GM19468 (cell line): ENCODE measurements around the gene CHST2.
A peak's percentile ranks its signal among the peaks of the same experiment; 100 is the strongest.
"Not testable (repeated sequence)": the region's sequence is repeated elsewhere in the genome, so short reads cannot be mapped to it uniquely, and the experiment has no call there.

Experiments
- ATAC-seq: cut with Tn5 transposase; IDR thresholded peaks from one replicate; pipeline ENCODE4 v1.9.1; 2021; ENCODE audit warnings: mild to moderate bottlenecking, moderate library complexity, moderate number of reproducible peaks; ENCODE audit not compliant: unreplicated experiment; ENCODE audit errors: extremely low read depth

CHST2 gene, protein sequence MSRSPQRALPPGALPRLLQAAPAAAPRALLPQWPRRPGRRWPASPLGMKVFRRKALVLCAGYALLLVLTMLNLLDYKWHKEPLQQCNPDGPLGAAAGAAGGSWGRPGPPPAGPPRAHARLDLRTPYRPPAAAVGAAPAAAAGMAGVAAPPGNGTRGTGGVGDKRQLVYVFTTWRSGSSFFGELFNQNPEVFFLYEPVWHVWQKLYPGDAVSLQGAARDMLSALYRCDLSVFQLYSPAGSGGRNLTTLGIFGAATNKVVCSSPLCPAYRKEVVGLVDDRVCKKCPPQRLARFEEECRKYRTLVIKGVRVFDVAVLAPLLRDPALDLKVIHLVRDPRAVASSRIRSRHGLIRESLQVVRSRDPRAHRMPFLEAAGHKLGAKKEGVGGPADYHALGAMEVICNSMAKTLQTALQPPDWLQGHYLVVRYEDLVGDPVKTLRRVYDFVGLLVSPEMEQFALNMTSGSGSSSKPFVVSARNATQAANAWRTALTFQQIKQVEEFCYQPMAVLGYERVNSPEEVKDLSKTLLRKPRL

DNA sequence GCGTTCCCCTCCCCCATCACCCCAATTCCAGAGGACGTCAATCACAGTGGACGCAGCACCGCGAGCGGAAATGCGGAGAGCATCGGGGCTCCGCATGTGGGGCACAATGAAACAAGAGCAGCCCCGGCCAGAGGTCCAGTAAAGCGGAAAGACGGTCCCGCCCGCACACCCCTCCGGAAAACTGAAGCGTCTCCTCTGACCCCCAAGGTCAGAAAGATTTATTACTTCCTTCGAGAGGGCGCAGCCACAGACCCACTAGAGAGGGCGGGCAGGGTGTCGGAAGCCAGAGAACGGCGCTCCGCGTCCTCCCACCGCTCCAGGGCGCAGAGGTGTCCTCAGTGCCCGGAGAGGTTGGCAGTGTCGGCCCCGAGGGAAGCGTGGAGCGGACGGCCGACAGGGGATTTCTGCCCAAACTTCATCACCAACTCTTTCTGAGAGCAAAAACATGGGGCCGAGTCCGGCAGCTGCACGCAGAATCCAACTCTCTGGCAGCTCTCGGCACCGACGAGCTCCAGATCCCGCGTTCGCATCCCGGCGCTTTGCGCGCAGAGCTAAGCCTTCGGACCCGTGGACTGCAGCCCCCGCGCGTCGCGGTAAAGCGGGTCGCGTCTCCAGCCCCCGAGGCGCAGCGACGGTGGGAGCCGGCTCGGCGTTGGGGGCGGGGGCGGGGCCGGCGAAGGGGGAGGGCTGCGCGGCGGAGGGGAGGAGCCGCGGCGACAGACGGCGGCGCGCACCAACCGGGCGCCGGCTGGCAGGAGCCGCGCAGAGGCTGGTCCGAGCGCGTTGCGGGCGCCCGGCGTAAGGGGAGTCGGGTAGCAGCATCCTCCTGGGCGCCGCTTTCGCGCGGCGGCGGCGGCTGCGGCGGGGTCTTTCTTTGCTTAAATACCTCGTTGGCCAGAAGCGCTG is at the start of gene CHST2:
Gene CHST2, plus strand, starts transcription at position 763 of the 906 bp plus-strand sequence. CDS start 1,046 bp downstream, outside the sequence.
- peak; percentile 74 for ATAC-seq

DNA sequence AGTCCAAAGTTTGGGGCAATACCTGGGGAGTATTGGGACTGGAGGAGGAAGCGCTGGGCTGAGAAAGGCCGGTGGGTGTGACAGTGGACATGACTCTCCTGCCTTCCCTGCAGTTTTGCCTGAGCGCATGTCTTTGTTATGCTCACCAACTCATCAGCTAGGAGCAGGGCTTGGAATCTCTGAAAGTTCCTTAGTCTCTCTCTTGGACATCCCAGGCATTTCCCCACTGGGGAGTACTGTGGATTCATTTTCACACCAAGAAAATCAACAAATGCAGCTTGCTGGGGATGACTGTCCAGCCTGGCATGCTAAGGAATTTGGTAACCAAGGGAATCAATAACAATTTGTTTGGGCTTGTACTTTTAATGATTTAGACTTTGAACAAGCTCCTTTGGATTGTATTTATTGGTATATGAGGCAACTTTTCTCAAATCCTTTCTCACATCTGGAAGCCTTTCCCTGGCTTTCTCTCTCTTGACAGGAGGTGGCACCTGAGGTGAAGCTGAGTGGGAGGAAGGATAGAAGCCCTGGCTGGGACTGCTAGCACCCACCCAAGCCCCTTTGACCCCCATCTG is 48.5 kb upstream of the CHST2 start:
- no peak for ATAC-seq

DNA sequence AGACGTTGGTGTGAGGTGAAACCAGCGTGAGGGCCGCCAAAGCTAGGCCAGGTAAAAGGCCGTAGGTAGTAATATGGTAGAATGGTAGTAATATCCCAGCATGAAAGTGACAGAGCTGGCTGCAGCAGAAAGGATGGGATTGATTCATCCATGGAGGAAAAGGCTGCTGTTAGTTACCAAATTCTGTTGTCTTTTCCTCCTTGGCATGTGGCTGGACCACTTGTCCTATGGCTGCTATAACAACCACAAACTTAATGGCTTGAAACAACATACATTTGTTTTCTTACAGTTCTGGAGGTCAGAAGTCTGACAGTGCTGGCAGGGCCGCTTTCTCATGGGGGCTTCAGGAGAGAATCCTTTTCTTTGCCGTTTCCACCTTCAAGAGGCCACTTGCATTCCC is 47.8 kb upstream of the CHST2 start:
- ATAC-seq = no peak

DNA sequence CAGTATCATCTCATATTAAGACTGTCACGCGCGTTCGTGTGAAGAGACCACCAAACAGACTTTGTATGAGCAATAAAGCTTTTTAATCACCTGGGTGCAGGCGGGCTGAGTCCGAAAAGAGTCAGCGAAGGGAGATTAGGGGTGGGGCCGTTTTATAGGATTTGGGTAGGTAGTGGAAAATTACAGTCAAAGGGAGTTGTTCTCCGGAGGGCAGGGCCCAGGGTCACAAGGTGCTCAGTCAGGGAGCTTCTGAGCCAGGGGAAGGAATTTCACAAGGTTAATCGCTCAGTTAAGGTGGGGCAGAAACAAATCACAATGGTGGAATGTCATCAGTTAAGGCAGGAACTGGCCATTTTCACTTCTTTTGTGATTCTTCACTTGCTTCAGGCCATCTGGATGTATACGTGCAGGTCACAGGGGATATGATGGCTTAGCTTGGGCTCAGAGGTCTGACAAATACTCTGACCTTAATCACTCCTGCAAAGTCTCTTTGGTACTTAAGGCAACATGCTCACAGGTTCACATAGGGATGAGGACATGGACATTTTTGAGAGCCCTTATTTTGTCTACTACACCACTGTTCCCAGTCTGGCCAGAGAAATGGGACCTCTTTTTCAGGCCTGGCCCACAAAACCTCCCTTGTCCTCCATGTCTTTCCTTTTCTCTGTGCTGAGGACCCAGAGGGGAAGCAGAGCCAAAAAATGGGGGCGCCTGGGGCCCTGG is 47.1 kb upstream of the CHST2 start:
- ATAC-seq = not testable (repeated sequence)

DNA sequence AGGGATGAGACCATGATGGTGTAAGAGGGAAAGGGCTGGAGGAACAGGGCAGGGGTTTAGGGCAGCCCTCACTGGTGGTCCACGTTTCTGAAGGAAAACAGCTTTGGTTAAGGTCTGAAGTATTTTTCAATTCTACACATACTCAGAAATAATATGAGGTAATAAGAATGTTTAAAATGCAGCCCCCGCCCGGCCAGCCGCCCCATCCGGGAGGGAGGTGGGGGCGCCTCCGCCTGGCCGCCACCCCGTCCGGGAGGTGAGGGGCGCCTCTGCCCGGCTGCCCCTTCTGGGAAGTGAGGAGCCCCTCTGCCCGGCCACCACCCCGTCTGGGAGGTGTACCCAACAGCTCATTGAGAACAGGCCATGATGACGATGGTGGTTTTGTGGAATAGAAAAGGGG is 46.0 kb upstream of the CHST2 start:
- not testable (repeated sequence) for ATAC-seq

DNA sequence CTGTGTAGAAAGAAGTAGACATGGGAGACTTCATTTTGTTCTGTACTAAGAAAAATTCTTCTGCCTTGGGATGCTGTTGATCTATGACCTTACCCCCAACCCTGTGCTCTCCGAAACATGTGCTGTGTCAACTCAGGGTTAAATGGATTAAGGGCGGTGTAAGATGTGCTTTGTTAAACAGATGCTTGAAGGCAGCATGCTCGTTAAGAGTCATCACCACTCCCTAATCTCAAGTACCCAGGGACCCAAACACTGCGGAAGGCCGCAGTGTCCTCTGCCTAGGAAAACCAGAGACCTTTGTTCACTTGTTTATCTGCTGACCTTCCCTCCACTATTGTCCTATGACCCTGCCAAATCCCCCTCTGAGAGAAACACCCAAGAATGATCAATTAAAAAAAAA is 45.6 kb upstream of the CHST2 start:
- ATAC-seq = not testable (repeated sequence)

DNA sequence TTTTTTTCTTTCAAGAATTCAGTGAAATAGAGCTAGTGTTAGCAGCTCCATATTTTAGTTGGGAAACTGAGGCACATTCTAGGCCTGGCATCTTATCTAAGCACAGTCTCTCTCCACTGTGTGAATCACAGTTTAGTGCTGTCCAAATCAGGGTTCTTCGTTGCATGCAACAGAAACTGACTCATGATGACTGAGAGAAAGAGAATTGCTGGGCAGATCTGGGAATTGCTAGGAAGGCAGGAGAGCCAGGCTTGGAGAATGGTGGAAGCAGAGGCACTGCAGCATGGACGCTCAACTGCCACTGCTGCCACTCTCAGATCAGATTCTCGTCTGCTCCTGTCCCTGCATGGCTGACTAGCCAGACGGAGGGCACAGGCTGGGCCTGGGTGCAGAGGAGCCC is 40.7 kb upstream of the CHST2 start:
- no peak for ATAC-seq

DNA sequence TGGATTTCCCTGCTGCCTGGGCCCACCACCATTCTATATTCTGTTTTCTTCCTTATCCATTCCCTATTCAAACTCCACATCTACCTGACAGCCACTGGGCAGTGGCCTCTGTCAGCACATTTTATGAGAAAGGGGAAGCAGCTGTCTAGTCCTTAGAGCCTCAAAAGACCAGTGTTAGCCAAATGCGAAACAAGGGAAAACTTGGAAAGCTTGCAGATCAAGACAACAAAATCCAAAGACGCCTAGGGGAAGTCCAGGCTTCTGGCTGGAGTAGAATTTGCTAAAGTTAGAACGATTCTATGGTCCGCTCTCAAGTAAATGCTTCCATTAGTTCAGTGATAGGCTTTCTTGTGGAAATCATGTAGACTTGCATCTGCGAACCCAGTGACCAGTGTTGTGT is 39.4 kb upstream of the CHST2 start:
- no peak for ATAC-seq

DNA sequence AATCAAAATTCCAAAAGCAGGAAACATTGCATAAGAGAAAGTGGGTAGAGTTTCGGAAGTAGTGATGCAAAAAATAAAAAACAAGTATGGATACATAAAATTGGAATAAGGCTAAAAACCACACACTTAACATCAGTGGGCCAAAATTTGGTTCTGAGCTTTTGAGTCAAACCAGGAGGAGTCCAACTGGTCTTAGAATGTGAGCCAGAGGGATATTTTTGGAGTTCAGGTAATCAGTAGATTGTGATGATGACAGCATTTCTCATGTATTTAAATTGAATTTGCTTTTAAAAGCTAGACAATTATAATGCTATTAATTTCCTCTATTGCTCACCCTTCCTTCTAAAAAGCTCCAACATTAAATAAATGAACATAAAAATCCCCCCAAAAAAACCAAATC is 38.2 kb upstream of the CHST2 start:
- ATAC-seq = no peak

DNA sequence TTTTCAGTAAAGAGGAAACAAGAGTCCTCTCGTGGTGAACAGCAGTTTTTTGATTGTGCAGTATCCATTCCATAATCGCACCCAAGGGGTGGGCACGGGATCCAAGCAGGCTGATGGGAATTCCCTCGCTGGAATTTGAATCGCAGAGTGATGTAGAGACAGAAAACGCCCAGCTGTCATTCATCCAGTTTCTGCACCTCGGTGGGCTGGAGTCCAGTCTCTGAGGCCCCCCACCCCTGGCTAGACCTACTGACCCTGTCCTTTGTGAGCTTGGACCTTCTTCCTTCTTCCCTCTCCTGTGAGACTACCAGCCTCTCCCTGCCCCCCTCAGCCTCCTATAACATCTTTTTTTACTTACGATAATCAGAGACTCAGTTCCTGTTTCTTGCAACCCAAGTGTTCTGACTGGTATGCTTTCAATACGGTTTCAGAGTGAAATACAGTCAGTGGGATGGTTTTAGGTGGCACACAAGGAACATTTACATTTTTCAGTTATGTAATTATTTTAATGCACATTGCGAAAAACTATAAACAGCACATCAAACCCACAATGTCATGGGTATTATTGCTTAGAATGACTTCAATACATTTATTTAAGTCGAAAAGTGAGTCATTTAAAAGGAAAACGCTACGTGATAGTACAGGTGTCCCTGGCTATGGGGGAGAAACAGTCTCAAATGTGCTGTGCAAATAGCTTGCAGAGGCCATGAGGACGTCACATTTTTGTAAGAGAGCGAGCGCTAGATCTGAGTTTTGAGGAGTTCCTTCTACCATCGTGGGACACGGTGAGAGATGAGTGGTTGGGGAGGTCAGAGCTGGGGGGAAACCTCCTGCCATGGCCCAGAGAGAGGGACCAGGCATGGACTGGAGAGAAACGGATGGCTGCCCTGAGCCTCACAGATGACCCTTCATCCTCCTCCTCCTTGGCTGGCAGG is 37.5 kb upstream of the CHST2 start:
- ATAC-seq = peak; percentile 71

DNA sequence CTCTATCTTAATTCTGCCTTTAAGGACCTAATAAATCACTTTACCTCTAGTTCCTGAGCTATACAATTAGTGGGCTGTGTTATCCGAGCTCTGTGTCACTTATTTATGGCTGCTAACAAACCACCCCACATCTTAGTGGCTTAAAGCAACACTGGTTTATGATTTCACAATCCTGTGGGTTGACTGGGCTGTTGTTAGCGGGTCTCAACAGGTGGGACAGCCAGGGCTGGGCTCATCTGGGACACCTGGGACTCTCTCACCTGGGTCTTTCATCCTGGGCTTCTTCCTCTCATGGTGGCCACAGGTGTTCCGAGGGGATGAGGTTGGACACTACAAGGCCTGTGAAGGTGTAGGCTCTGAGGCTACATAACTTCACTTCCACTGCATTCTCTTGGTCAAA is 35.8 kb upstream of the CHST2 start:
- ATAC-seq = no peak

DNA sequence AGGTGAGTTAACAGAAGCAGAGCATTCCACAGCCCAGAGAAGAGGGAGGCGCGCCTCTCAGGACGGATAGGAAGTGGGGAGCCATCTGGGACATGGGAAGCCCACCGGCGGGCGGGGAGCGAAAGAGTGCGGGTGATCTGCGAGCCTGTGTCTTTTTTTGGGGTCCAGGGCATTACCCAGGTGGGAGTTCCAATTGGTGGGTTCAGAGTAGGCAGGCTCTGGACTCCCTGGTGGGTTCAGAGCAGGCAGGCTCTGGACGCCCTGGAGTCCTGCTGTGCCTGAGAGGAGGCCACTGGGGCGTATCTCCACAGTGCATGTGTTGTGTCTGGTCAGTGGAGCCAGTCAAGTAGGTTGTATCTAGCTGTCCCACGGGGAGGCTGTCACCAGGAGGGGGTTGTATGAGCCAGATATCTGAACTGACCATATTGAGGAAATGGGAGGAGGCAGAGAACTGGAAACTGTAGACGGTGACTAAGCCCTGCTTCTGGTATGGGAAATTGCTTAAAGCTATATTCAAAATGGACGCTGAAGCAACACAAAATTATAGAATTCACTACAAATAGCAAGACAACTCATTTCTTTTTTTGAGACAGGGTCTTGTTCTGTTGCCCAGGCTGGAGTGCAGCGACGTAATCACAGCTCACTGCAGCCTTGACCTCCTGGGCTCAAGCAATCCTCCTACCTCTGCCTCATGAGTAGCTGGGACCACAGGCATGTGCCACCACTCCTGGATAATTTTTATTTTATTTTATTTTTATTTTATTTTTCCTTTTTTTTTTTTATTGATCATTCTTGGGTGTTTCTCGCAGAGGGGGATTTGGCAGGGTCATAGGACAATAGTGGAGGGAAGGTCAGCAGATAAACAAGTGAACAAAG is 34.5 kb upstream of the CHST2 start:
- ATAC-seq = peak; percentile 37

DNA sequence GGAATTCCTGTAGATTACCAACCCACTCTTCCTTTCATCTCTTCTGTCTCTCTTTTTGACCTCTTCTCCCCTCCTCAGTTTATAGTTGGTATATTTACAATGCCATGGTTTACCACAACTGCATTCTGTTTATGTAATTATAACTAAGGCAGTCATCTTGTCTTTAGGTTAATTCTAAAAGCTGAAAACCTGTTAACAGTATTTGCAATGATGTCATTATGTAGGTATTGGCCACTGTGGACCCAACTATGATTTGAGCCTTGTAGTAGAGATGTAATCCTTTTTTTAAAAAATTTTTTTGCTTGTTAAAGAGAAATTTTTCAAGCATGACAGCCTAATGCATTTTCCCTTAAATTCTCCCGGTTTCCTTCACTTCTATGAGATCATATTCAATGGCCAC is 30.7 kb upstream of the CHST2 start:
- no peak for ATAC-seq

DNA sequence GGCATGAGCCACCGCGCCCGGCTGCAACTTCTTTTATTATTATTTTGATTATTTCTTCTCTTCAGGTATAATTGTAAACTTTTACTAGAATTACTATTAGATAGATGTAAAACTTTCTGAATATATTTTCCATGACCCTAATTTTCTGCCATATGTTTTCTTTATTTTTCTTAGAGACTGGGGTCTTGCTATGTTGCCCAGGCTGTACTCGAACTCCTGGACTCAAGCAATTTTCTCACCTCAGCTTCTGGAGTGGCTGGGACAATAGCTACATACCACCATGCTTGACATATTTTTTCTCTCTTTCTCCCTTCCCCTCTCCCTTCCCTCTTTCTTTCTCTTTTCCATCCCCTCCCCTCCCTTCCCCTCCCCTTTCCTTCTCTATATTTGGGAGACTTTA is 29.6 kb upstream of the CHST2 start:
- ATAC-seq = no peak

DNA sequence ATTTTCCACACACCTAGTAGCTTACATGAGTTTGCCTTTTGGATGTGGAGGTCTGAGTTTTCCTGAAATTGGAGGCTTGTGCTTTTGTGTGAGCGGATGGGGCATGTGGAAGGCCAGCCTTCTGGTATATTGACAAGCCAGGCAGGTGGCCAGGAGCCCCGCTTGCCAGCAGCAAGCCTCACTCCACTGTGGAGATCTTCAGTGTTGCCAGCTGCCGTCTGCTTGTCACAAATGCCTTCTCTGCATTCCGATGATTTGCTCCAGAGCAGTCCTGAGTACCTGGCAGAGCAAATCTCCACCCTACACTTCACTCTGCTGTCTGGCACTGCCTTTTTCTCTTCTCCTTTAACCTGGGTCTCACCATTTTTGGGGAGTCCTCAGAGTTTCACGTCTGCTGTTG is 29.1 kb upstream of the CHST2 start:
- no peak for ATAC-seq

DNA sequence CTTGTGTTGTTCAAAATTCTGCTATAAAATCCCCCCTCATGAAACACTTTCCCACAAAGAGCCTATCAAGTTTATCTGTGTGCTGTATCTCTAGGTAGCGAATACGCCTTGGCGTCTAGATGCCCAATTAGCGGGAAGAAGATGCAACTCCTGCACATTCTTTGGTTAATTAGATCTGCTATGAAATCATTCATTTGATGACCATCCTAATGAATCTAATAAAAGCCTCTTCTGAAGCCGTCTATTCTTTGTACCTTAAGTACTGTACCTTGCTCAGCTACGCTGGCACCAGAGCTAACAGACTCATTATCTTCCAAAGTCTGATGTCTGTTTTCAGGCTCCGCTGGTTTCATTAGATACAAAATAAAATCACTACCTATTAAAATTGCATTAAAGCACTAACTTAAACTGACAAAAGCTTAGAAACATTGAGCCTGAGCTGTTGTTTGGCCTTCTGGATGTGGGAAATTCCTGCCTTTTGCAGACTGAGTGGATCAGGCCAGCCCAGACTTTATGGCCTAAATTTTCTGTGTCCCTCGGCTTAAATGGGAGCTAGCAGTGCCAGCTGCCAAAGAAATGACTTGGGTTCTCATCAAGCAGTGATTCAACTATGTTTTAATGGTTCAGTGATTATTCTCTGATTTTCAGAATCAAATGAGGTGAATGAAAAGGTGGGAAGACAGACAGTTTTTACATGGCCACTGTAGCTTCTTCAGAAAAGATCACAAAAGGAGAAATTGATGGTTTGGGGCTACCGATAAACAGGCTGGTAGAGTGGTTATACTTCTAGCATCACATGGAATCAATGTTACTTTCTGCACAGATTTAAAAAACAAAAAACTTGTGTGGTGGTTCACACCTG is 28.4 kb upstream of the CHST2 start:
- ATAC-seq = no peak

DNA sequence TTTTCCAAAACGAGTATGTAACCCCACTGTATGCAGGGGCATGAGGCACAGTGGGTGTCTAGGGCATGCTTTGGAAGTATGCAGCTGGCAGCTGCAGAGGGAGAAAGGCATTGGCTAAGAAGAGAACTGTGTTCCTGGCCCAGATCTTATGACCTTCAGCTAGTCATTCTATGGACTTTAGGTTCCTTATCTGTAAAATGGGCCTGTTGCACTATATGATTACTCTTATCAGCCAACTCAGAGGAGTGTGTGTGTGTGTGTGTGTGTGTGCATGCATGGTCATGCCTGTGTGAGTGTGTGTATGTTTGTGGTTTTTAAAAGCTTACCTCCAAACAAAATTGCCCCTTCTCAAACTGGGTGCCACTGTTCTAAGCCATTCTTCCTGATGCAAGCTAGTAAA is 27.4 kb upstream of the CHST2 start:
- no peak for ATAC-seq
